Tibial nerve (tissue), 4 donors: Measurements from ENCODE around the gene TIAM1.

Experiments
- CTCF ChIP-seq, 5 experiments: fragments of 200-600 bp in 3 of 5; fragments of 450-650 bp in 2 of 5; sonication (generic) in 3 of 5; IDR thresholded peaks; one replicate each; pipeline ENCODE4 v1.5.1; 2016 to 2019; ENCODE audit warnings: antibody characterized with exemption in 5 of 5, mild to moderate bottlenecking in 3 of 5, moderate library complexity in 2 of 5
- EP300 ChIP-seq, 2 donors: sonication (generic); formaldehyde crosslinking; IDR thresholded peaks; one replicate each; pipeline ENCODE4 v1.6.1; 2017; ENCODE audit warnings: antibody characterized with exemption in 2 of 2, mild to moderate bottlenecking in 1 of 2

- TF ChIP-seq EP300 (IDR thresholded peaks at IDR 0.05), result no peak
- TF ChIP-seq CTCF (IDR thresholded peaks at IDR 0.05), result no peak
Measured at GRCh38 chr21:31352836-31353235, 8.8 kb upstream of the TIAM1 start.
